K562 (cell line): ENCODE measurements around the gene CD99L2. TPM values are rescaled to one million over a fixed set of nuclear protein-coding genes. Genes with fewer than 3 reads are reported as not detected.

Source experiments
- ATAC-seq: fragments of 200-7000 bp; cut with Tn5 transposase; 3 replicates; pipeline ENCODE4 v1.9.1; 2020; ENCODE audit warnings: moderate library complexity
- BruUV-seq: library from RNA; stranded (reverse); fragments of 400-500 nt; replicated peaks from 2 replicates; lab custom pipeline; 2021; lab: Mats Ljungman, UMichigan
- CTCF ChIA-PET: fragments of 300-600 bp; formaldehyde crosslinking; extraction: SDS; loops from one replicate; lab custom pipeline; 2021; ENCODE audit warnings: low intra/inter-chr PET ratio; lab: Yijun Ruan, JAX
- POLR2A ChIA-PET: fragments of 300-600, 350-650 bp; sonication (Branson Sonifier 250); formaldehyde crosslinking; extraction: SDS; loops from one replicate; lab custom pipeline; 2021; ENCODE audit warnings: antibody characterized with exemption, inconsistent platforms; lab: Yijun Ruan, JAX
- DNase-seq, 4 experiments: peaks; one replicate each; pipeline versions ENCODE4 v3.0.0 to v3.0.0-alpha.2; 2011 to 2018; ENCODE audit warnings: low spot score in 3 of 4, mixed read lengths in 3 of 4; ENCODE audit errors: extremely low read depth in 1 of 4
- FAIRE-seq: peaks from 2 replicates; lab custom pipeline; 2011; peaks lifted over from hg19 to GRCh38; lab: Jason Lieb, UNC
- H2AFZ ChIP-seq: 2 replicates; pipeline ENCODE4 v1.6.0; 2011; ENCODE audit warnings: low read depth, low read length, control low read depth, inconsistent platforms
- H3K27ac ChIP-seq: fragments of 200-600 bp; 3 replicates; pipeline ENCODE4 v1.8.0; 2011; ENCODE audit warnings: low read depth, mild to moderate bottlenecking, control low read depth, inconsistent platforms, low read length, moderate library complexity, mixed read lengths; ENCODE audit errors: extremely low read depth
- H3K27me3 ChIP-seq, 2 experiments: fragments of 300-600 bp in 1 of 2; 2 replicates in 1 of 2; 3 replicates in 1 of 2; pipeline versions ENCODE4 v1.6.0 to v1.8.0; 2011; ENCODE audit warnings: inconsistent platforms in 2 of 2, low read length in 2 of 2, mild to moderate bottlenecking in 1 of 2, mixed read lengths in 1 of 2, moderate library complexity in 1 of 2; ENCODE audit not compliant: control insufficient read depth in 2 of 2, insufficient read depth in 2 of 2
- H3K36me3 ChIP-seq: fragments of 300-600 bp; 3 replicates; pipeline ENCODE4 v1.8.0; 2011; ENCODE audit warnings: mild to moderate bottlenecking, low read length, inconsistent platforms; ENCODE audit not compliant: control insufficient read depth, insufficient read depth
- H3K4me1 ChIP-seq, 2 experiments: fragments of 200-600 bp in 1 of 2; replicated peaks in 1 of 2; 2 replicates in 1 of 2; 3 replicates in 1 of 2; pipeline versions ENCODE4 v1.5.1 to v1.8.0; 2011; ENCODE audit warnings: inconsistent platforms in 2 of 2, low read length in 2 of 2, mild to moderate bottlenecking in 1 of 2, mixed read lengths in 1 of 2, moderate library complexity in 1 of 2; ENCODE audit not compliant: control insufficient read depth in 2 of 2, insufficient read depth in 2 of 2
- H3K4me2 ChIP-seq: 2 replicates; pipeline ENCODE4 v1.6.1; 2011; ENCODE audit warnings: low read length, control low read depth, inconsistent platforms, mixed read lengths; ENCODE audit not compliant: insufficient read depth
- H3K4me3 ChIP-seq: fragments of 200-600 bp; sonication (generic), shearing (Covaris generic); 2 replicates; pipeline ENCODE4 v1.5.1; 2016; ENCODE audit warnings: control low read depth, inconsistent platforms
- H3K79me2 ChIP-seq: fragments of 200-600 bp; 3 replicates; pipeline ENCODE4 v1.8.0; 2011; ENCODE audit warnings: low read length, inconsistent platforms; ENCODE audit not compliant: control insufficient read depth, insufficient read depth
- H3K9ac ChIP-seq, 2 experiments: 2 replicates each; pipeline versions ENCODE4 v1.6.0 to v1.6.1; 2011; ENCODE audit warnings: low read depth in 2 of 2, low read length in 2 of 2, control low read depth in 1 of 2, inconsistent platforms in 1 of 2, mild to moderate bottlenecking in 1 of 2, mixed read lengths in 1 of 2; ENCODE audit not compliant: insufficient read depth in 1 of 2
- H3K9me1 ChIP-seq: one replicate; pipeline ENCODE4 v1.6.0; 2011; ENCODE audit warnings: inconsistent platforms, mild to moderate bottlenecking, low read length, moderate library complexity; ENCODE audit not compliant: control insufficient read depth, insufficient read depth
- H3K9me3 ChIP-seq: replicated peaks from 2 replicates; pipeline ENCODE4 v1.5.1; 2011; ENCODE audit warnings: low read depth, low read length, inconsistent platforms; ENCODE audit not compliant: control insufficient read depth, insufficient read depth
- H4K20me1 ChIP-seq: replicated peaks from 2 replicates; pipeline ENCODE4 v1.6.1; 2011; ENCODE audit warnings: low read length, inconsistent platforms, mixed read lengths; ENCODE audit not compliant: control insufficient read depth, insufficient read depth
- CBX2 ChIP-seq: fragments of 200-600 bp; sonication (generic); IDR thresholded peaks from one replicate; pipeline ENCODE4 v1.6.1; 2012; ENCODE audit warnings: mild to moderate bottlenecking, low read length, inconsistent platforms; ENCODE audit not compliant: insufficient read depth, poor library complexity, severe bottlenecking
- CBX5 ChIP-seq: IDR thresholded peaks from 2 replicates; pipeline ENCODE4 v1.6.1; 2014; ENCODE audit warnings: low read depth, borderline replicate concordance
- CEBPB ChIP-seq: fragments of 450-650 bp; IDR thresholded peaks from 2 replicates; pipeline ENCODE4 v1.6.1; 2016; ENCODE audit warnings: missing genetic modification characterization, missing compliant biosample characterization
- DNMT1 ChIP-seq: fragments of 450-650 bp; IDR thresholded peaks from 2 replicates; pipeline ENCODE4 v1.6.1; 2016; ENCODE audit warnings: antibody characterized with exemption, mild to moderate bottlenecking
- ETV1 ChIP-seq: fragments of 450-650 bp; conservative IDR thresholded peaks from 2 replicates; pipeline ENCODE4 v1.6.1; 2016; ENCODE audit warnings: missing genetic modification characterization, control low read depth, low read depth, missing compliant biosample characterization
- FOSL1 ChIP-seq: fragments of 200-800 bp; sonication (Bioruptor generic); conservative IDR thresholded peaks from 2 replicates; pipeline ENCODE4 v1.6.1; 2016; ENCODE audit warnings: missing genetic modification characterization, missing compliant biosample characterization
- KDM1A ChIP-seq, 2 experiments: fragments of 450-650 bp; IDR thresholded peaks; 2 replicates each; pipeline ENCODE4 v1.6.1; 2016; ENCODE audit warnings: mild to moderate bottlenecking in 2 of 2
- SIN3B ChIP-seq: fragments of 450-650 bp; IDR thresholded peaks from 2 replicates; pipeline ENCODE4 v1.6.1; 2017; ENCODE audit warnings: low read depth, mild to moderate bottlenecking, moderate library complexity
- SOX6 ChIP-seq: fragments of 450-650 bp; IDR thresholded peaks from 2 replicates; pipeline ENCODE4 v1.6.1; 2014; ENCODE audit warnings: mild to moderate bottlenecking
- TGIF2 ChIP-seq: sonication (generic); formaldehyde crosslinking; IDR thresholded peaks from 2 replicates; pipeline ENCODE4 v1.8.1; 2022; ENCODE audit warnings: mild to moderate bottlenecking, missing genetic modification reagents, moderate library complexity
- ZNF408 ChIP-seq: fragments of 250-450 bp; sonication (Bioruptor Pico); IDR thresholded peaks from 2 replicates; pipeline ENCODE4 v1.4.0; 2020; ENCODE audit warnings: low read depth, mild to moderate bottlenecking, moderate library complexity
- WGBS: fragments of 100-300 bp; shearing (Covaris generic); methylation state at CpG from one replicate; pipeline ENCODE4 v1.1.6; 2016; ENCODE audit warnings: low coverage, mixed read lengths; ENCODE audit not compliant: insufficient coverage; ENCODE audit errors: missing lambda C conversion rate; 5-methylcytosine and 5-hydroxymethylcytosine counted together
- in situ Hi-C: fragments of 300-500 bp; cut with MboI; formaldehyde crosslinking; loops from 4 replicates; pipeline ENCODE4 v1.15.0; 2018; ENCODE audit warnings: inconsistent platforms, mixed read lengths
- intact Hi-C: fragments of 100-400 bp; cut with micrococcal nuclease; formaldehyde crosslinking; loops from 2 replicates; pipeline ENCODE4 v1.14.2; 2022
- polyA plus RNA-seq, 8 experiments: library from polyadenylated mRNA; depleted of rRNA in 4 of 8; stranded (reverse) in 5 of 8; unstranded in 3 of 8; fragments of >200 nt; fragmentation: Nextera tagmentation in 2 of 8; fragmentation: Illumina TruSeq in 1 of 8; extraction: Ambion mirVana in 2 of 8; extraction: Trizol in 1 of 8; gene quantifications; 2 replicates each; pipeline versions ENCODE4 v1.2.1 to v1.2.3, GENCODE V29; 2011 to 2014; ENCODE audit warnings: inconsistent platforms in 1 of 8, missing spikeins in 1 of 8
- total RNA-seq, 7 experiments: library from RNA; depleted of rRNA in 6 of 7; stranded (reverse); fragments of >200 nt in 6 of 7; fragmentation: Illumina TruSeq in 2 of 7; extraction: Trizol in 2 of 7; gene quantifications; 2 replicates each; pipeline versions ENCODE4 v1.2.1 to v1.2.3, GENCODE V29; 2011 to 2021; ENCODE audit warnings: low replicate concordance in 1 of 7
- TF ChIP-seq, protein P1 (sequence below), 2 experiments: fragments of 450-650 bp in 1 of 2; IDR thresholded peaks; 2 replicates each; pipeline ENCODE4 v1.6.1; 2011 to 2017; ENCODE audit warnings: low read depth in 2 of 2, antibody characterized with exemption in 1 of 2, borderline replicate concordance in 1 of 2, low read length in 1 of 2, mild to moderate bottlenecking in 1 of 2, mixed read lengths in 1 of 2; ENCODE audit not compliant: control insufficient read depth in 1 of 2
- TF ChIP-seq, protein P2 (sequence below): fragments of 250-450 bp; sonication (Bioruptor Pico); IDR thresholded peaks from 2 replicates; pipeline ENCODE4 v1.8.0; 2021; ENCODE audit warnings: mild to moderate bottlenecking, moderate library complexity
- TF ChIP-seq, protein P3 (sequence below): sonication (generic); formaldehyde crosslinking; IDR thresholded peaks from 2 replicates; pipeline ENCODE4 v1.8.1; 2023; ENCODE audit warnings: mild to moderate bottlenecking, missing genetic modification reagents

The CD99L2 gene
- total and polyA plus RNA-seq, 9 of the 15 experiments (the other 6 are each of a cell fraction or from before 2014, with no cell fraction given) = 0.76 to 19.0 (median 11.9) TPM

DNA sequence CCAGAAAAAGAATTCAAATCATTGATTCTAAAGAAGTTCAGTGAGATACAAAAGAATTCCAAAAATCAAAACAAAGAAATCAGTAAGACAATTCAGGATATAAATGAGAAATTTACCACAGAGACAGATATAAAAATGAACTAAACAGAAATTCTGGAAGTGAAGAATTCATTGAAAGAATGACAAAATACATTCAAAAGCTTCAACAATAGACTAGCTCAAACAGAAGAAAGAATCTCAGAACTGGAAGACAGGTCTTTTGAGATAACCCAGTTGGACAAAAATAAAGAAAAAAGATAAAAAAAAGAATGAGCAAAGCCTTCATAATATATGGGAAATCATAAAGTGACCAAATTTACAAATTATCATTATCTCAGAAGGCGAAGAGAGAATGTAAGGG, 41.7 kb downstream of the CD99L2 start (continued):
- no peak for TF ChIP-seq SOX6
- TF ChIP-seq FOSL1 = no peak
- TF ChIP-seq, protein P1, sequence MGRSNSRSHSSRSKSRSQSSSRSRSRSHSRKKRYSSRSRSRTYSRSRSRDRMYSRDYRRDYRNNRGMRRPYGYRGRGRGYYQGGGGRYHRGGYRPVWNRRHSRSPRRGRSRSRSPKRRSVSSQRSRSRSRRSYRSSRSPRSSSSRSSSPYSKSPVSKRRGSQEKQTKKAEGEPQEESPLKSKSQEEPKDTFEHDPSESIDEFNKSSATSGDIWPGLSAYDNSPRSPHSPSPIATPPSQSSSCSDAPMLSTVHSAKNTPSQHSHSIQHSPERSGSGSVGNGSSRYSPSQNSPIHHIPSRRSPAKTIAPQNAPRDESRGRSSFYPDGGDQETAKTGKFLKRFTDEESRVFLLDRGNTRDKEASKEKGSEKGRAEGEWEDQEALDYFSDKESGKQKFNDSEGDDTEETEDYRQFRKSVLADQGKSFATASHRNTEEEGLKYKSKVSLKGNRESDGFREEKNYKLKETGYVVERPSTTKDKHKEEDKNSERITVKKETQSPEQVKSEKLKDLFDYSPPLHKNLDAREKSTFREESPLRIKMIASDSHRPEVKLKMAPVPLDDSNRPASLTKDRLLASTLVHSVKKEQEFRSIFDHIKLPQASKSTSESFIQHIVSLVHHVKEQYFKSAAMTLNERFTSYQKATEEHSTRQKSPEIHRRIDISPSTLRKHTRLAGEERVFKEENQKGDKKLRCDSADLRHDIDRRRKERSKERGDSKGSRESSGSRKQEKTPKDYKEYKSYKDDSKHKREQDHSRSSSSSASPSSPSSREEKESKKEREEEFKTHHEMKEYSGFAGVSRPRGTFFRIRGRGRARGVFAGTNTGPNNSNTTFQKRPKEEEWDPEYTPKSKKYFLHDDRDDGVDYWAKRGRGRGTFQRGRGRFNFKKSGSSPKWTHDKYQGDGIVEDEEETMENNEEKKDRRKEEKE (IDR thresholded peaks at IDR 0.05; ENCODE audit: borderline replicate concordance in 1 of 2, control insufficient read depth in 1 of 2, low read depth in 2 of 2, low read length in 1 of 2) = no peak
- TF ChIP-seq DNMT1 = no peak
- no peak for TF ChIP-seq SIN3B
- no peak for TF ChIP-seq ZNF408 (CRISPR knock-in tag)

DNA sequence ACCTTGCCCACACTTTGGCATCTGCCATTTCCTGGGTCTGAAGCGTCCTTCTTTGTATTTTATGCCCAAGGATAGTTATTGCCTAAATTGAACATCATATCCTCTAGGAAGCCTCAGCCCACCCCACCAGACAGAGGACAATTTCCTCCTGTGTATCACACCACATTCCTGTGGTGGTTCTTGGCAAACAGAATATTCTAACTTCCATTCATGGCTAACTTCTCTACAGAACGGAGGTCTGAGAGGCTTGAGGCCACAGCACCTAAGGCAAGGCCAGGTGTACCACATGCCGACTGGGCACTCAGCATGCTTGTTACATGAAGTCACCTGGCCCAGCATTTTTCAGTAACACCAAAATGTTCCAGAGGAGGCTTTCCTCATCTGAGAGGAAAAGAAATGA, 42.4 kb downstream of the CD99L2 start:
- 56% methylated on average over 2 of the region's 3 CpGs for WGBS
- Histone ChIP-seq H3K4me2 (no peak overlapping the region), H3K4me3 (no peak overlapping the region), H3K27ac (no peak overlapping the region), H3K9ac (no peak overlapping the region), H3K9me1 (no peaks in the 10 kb centered on the region), H3K4me1 (no peaks in the 10 kb centered on the region; a peak in 1 of 5 replicates), H3K79me2 (no peaks in the 10 kb centered on the region), H3K27me3 (no peaks in the 10 kb centered on the region), H2AFZ (no peak overlapping the region), H3K36me3 (no peaks in the 10 kb centered on the region), H4K20me1 (no peaks in the 10 kb centered on the region), H3K9me3 (0 out of 2 replicates have a peak, but pooled peaks cover 3% of the 10 kb centered on the region)
- DNase-seq (no peak), ATAC-seq (no peak), FAIRE-seq (no peak)
- in situ Hi-C loops (no loop called here), intact Hi-C loops (no loop called here)
- ChIA-PET CTCF (no interaction called here), POLR2A (no interaction called here)
- no TSS peak for BruUV-seq
- no peak for TF ChIP-seq ETV1
- TF ChIP-seq, protein P2, sequence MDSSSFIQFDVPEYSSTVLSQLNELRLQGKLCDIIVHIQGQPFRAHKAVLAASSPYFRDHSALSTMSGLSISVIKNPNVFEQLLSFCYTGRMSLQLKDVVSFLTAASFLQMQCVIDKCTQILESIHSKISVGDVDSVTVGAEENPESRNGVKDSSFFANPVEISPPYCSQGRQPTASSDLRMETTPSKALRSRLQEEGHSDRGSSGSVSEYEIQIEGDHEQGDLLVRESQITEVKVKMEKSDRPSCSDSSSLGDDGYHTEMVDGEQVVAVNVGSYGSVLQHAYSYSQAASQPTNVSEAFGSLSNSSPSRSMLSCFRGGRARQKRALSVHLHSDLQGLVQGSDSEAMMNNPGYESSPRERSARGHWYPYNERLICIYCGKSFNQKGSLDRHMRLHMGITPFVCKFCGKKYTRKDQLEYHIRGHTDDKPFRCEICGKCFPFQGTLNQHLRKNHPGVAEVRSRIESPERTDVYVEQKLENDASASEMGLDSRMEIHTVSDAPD (CRISPR knock-in tag) = no peak
- TF ChIP-seq CBX2 = no peak
- TF ChIP-seq TGIF2 (CRISPR knock-in tag) = no peak
- TF ChIP-seq CBX5 = no peak
- TF ChIP-seq, protein P3, sequence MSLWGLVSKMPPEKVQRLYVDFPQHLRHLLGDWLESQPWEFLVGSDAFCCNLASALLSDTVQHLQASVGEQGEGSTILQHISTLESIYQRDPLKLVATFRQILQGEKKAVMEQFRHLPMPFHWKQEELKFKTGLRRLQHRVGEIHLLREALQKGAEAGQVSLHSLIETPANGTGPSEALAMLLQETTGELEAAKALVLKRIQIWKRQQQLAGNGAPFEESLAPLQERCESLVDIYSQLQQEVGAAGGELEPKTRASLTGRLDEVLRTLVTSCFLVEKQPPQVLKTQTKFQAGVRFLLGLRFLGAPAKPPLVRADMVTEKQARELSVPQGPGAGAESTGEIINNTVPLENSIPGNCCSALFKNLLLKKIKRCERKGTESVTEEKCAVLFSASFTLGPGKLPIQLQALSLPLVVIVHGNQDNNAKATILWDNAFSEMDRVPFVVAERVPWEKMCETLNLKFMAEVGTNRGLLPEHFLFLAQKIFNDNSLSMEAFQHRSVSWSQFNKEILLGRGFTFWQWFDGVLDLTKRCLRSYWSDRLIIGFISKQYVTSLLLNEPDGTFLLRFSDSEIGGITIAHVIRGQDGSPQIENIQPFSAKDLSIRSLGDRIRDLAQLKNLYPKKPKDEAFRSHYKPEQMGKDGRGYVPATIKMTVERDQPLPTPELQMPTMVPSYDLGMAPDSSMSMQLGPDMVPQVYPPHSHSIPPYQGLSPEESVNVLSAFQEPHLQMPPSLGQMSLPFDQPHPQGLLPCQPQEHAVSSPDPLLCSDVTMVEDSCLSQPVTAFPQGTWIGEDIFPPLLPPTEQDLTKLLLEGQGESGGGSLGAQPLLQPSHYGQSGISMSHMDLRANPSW (CRISPR knock-in tag) = no peak
- TF ChIP-seq KDM1A (IDR thresholded peaks at IDR 0.05) = no peak
- no peak for TF ChIP-seq CEBPB (tag)
